T-helper 2 cell treated with Interferon-gamma antibody and Interleukin-4, amounts not matched to agents 100 ng/mL and 5 ng/mL, for 36 hours (primary cell): ENCODE measurements around the gene FIP1L1. TPM values are rescaled to one million over a fixed set of nuclear protein-coding genes. Genes with fewer than 3 reads are reported as not detected.
"Not testable (repeated sequence)": the region's sequence is repeated elsewhere in the genome, so short reads cannot be mapped to it uniquely, and the experiment has no call there.

Experiments used
- intact Hi-C: fragments of 100-400 bp; cut with micrococcal nuclease; formaldehyde crosslinking; loops from one replicate; pipeline ENCODE4 v1.15.1; 2023
- total RNA-seq: library from RNA; stranded (reverse); gene quantifications from 2 replicates; pipeline ENCODE4 v1.2.3, GENCODE V29; 2022

FIP1L1 gene
- total RNA-seq, 1 donor from 2014 or later, result 90.2 TPM

GRCh38 chr4:53465891-53466290, 88.5 kb downstream of the FIP1L1 start:
- intact Hi-C loops, result no loop called here

GRCh38 chr4:53466576-53466975, 89.1 kb downstream of the FIP1L1 start:
- intact Hi-C loops, result not testable (repeated sequence)

GRCh38 chr4:53476232-53477037, 99.0 kb downstream of the FIP1L1 start:
- intact Hi-C loops, result no loop called here

- intact Hi-C loops, result no loop called here
Measured at GRCh38 chr4:53477038-53477565, 99.7 kb downstream of the FIP1L1 start.

GRCh38 chr4:53477636-53478035, 100.2 kb downstream of the FIP1L1 start:
- intact Hi-C loops, result no loop called here

GRCh38 chr4:53478671-53479456, 101.4 kb downstream of the FIP1L1 start:
- intact Hi-C loops, result no loop called here

- intact Hi-C loops, result no loop called here
Measured at GRCh38 chr4:53479736-53480525, 102.5 kb downstream of the FIP1L1 start.

- intact Hi-C loops, result no loop called here
Measured at GRCh38 chr4:53480909-53481308, 103.5 kb downstream of the FIP1L1 start.

GRCh38 chr4:53481586-53481985, 104.1 kb downstream of the FIP1L1 start:
- intact Hi-C loops, result no loop called here

- intact Hi-C loops, result no loop called here
Measured at GRCh38 chr4:53483250-53483649, 105.8 kb downstream of the FIP1L1 start.

GRCh38 chr4:53484911-53485657, 107.6 kb downstream of the FIP1L1 start:
- intact Hi-C loops, result no loop called here

GRCh38 chr4:53485658-53486040, 108.2 kb downstream of the FIP1L1 start:
- intact Hi-C loops, result no loop called here

- intact Hi-C loops, result no loop called here
Measured at GRCh38 chr4:53487766-53488165, 110.3 kb downstream of the FIP1L1 start.

GRCh38 chr4:53489279-53489889, 111.9 kb downstream of the FIP1L1 start:
- intact Hi-C loops, result no loop called here

- intact Hi-C loops, result no loop called here
Measured at GRCh38 chr4:53490161-53490956, 112.9 kb downstream of the FIP1L1 start.

- intact Hi-C loops, result no loop called here
Measured at GRCh38 chr4:53490965-53491622, 113.7 kb downstream of the FIP1L1 start.

- intact Hi-C loops, result no loop called here
Measured at GRCh38 chr4:53494851-53495250, 117.4 kb downstream of the FIP1L1 start.

GRCh38 chr4:53497487-53498244, 120.2 kb downstream of the FIP1L1 start:
- intact Hi-C loops, result no loop called here
